ENCODE data around the gene RRP1. TPM values are rescaled to one million over a fixed set of nuclear protein-coding genes. Genes with fewer than 3 reads are reported as not detected.

RRP1 gene
- total and polyA plus RNA-seq, 2 of the 13 experiments (the other 11 are each of a cell fraction or from before 2014, with no cell fraction given): 20.1 to 35.1 TPM

GRCh38 chr21:43810505-43811261 is 21.3 kb downstream of the RRP1 start:
- Histone ChIP-seq H3K79me2 (ENCODE audit: insufficient read depth, low read length) (no peaks in the 10 kb centered on the region), H3K4me1 (ENCODE audit: insufficient read depth, low read length) (peaks cover 44% of the 10 kb centered on the region), H3K27me3 (ENCODE audit: control insufficient read depth in 1 of 2, insufficient read depth in 2 of 2, low read length in 2 of 2) (peaks cover 0 to 2% of the 10 kb centered on the region in 2 experiments; a peak in 2 of 5 replicates), H3K36me3 (replicated peaks in 1 of 2; ENCODE audit: control insufficient read depth in 1 of 2, insufficient read depth in 2 of 2, low read length in 2 of 2) (peaks cover 1 to 4% of the 10 kb centered on the region in 2 experiments; a peak in 2 of 5 replicates), H3K27ac (ENCODE audit: extremely low read length, insufficient read depth, low read length) (no peak overlapping the region), H3K9ac (ENCODE audit: insufficient read depth, low read depth, low read length) (peak overlapping the region; percentile 27; the same call in 1 of the 2 replicates), H3K4me3 (replicated peaks in 1 of 3; ENCODE audit: insufficient read depth in 1 of 3, low read depth in 2 of 3, low read length in 3 of 3) (peak overlapping the region in 1 of 3 experiments; percentile 65; a peak in 3 of 6 replicates), H3K4me2 (ENCODE audit: low read depth, low read length) (peak overlapping the region; percentile 92), H3K9me3 (ENCODE audit: low read length) (no peaks in the 10 kb centered on the region), H2AFZ (ENCODE audit: low read length) (no peak overlapping the region), H4K20me1 (ENCODE audit: insufficient read depth, low read length) (no peaks in the 10 kb centered on the region)
- ChIA-PET POLR2A (no interaction called here), CTCF (ENCODE audit: low intra/inter-chr PET ratio, low total read pairs) (interaction anchor here (1.1 to 2.1 kb wide), 4 partner anchors 101 to 165 kb away, joined by 3 to 11 read pairs (median 10); no protein-coding TSS in a partner anchor)
- no TSS peak for BruUV-seq (replicated peaks)
- ATAC-seq (peak; percentile 79), FAIRE-seq (peak; percentile 73), DNase-seq (ENCODE audit: low spot score) (peak; percentile 75)
- intact Hi-C loops (cut with micrococcal nuclease; ENCODE audit: unreplicated experiment): loop anchor here (2.0 to 10.0 kb wide), 2 partner anchors 104 to 128 kb away; no protein-coding TSS in a partner anchor
- 27% methylated on average over 17 of the region's 23 CpGs for WGBS (ENCODE audit: low lambda C conversion rate)
- in situ Hi-C loops (cut with HindIII; ENCODE audit: extremely low pct_ligation_motif_present, low pct_unique_long_range_greater_than_20kb): loop anchor here (5.0 kb wide), 1 partner anchor 127 kb away; no protein-coding TSS in a partner anchor
- 0 out of 2 replicates have a peak, but pooled peaks have one; percentile 44 for TF ChIP-seq SRY (CRISPR knock-in tag; IDR thresholded peaks at IDR 0.05)
- TF ChIP-seq ZNF501 (CRISPR knock-in tag; IDR thresholded peaks at IDR 0.05): 0 out of 2 replicates have a peak, but pooled peaks have one; percentile 26
- no peak for TF ChIP-seq ZBTB42 (CRISPR knock-in tag; IDR thresholded peaks at IDR 0.05)
- TF ChIP-seq STAG1 (CRISPR knock-in tag; IDR thresholded peaks at IDR 0.05): peak; percentile 96
- TF ChIP-seq DPF2 (CRISPR knock-in tag; IDR thresholded peaks at IDR 0.05; ENCODE audit: borderline replicate concordance, low read depth): no peak
- peak; percentile 40; the same call in 1 of the 2 replicates for TF ChIP-seq ZFP91 (CRISPR knock-in tag; IDR thresholded peaks at IDR 0.05; ENCODE audit: borderline replicate concordance)
- TF ChIP-seq GATAD2A (CRISPR knock-in tag; IDR thresholded peaks at IDR 0.05): peak; percentile 29; the same call in 1 of the 2 replicates
- no peak for TF ChIP-seq ZNF337 (CRISPR knock-in tag; IDR thresholded peaks at IDR 0.05; ENCODE audit: borderline replicate concordance, low read depth)
- TF ChIP-seq KLF13 (CRISPR knock-in tag; IDR thresholded peaks at IDR 0.05): no peak
- TF ChIP-seq ZC3H13 (CRISPR knock-in tag; IDR thresholded peaks at IDR 0.05): 0 out of 2 replicates have a peak, but pooled peaks have one; percentile 76
- TF ChIP-seq IKZF5 (CRISPR knock-in tag; IDR thresholded peaks at IDR 0.05): 0 out of 2 replicates have a peak, but pooled peaks have one; percentile 23
- TF ChIP-seq ZNF761 (CRISPR knock-in tag; conservative IDR thresholded peaks at IDR 0.05): no peak
- TF ChIP-seq RBM22 (optimal IDR thresholded peaks at IDR 0.05; ENCODE audit: low read length): peak; percentile 52
- TF ChIP-seq ATF2 (CRISPR knock-in tag; IDR thresholded peaks at IDR 0.05): no peak
- no peak for TF ChIP-seq IRF9 (CRISPR knock-in tag; IDR thresholded peaks at IDR 0.05; ENCODE audit: borderline replicate concordance)
- no peak for TF ChIP-seq HOXA7 (CRISPR knock-in tag; IDR thresholded peaks at IDR 0.05)
